ENCODE measurements around the gene PLXNA2.

PLXNA2 gene

DNA sequence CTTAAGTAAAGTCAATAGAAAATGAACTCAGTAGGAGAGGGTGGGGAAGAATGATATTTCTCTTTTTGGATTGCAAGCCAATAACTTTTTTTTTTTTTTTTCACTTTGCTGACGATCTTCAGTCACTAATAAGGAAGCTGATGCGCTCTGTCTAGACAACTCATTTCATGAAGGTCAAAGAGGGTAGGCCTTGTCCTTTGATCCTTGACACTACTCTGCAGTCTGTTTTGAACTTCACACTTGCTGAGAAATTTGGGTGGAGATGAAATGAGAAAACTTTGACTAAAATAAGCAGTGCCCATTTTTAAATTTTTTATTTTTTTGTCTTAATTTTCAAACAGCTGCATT lies 20.9 kb upstream of the PLXNA2 start:
- Histone ChIP-seq H3K27ac (ENCODE audit: low read depth, low read length) (peak overlapping the region; percentile 38), H3K4me1 (ENCODE audit: control insufficient read depth in 5 of 5, insufficient read depth in 5 of 5, low read length in 5 of 5) (peaks cover 2 to 17% (median 10%) of the 10 kb centered on the region in 5 donors), H3K9ac (ENCODE audit: low read length in 5 of 5) (no peak overlapping the region), H3K9me3 (ENCODE audit: control insufficient read depth in 5 of 5, low read length in 5 of 5) (no peaks in the 10 kb centered on the region), H3K36me3 (ENCODE audit: control insufficient read depth in 5 of 5, insufficient read depth in 5 of 5, low read length in 5 of 5) (no peaks in the 10 kb centered on the region), H3K4me3 (ENCODE audit: low read depth in 1 of 5, low read length in 5 of 5) (no peak overlapping the region), H3K27me3 (ENCODE audit: control insufficient read depth in 5 of 5, insufficient read depth in 4 of 5, low read length in 5 of 5) (peaks cover 0 to 16% (median 3%) of the 10 kb centered on the region in 5 donors)

DNA sequence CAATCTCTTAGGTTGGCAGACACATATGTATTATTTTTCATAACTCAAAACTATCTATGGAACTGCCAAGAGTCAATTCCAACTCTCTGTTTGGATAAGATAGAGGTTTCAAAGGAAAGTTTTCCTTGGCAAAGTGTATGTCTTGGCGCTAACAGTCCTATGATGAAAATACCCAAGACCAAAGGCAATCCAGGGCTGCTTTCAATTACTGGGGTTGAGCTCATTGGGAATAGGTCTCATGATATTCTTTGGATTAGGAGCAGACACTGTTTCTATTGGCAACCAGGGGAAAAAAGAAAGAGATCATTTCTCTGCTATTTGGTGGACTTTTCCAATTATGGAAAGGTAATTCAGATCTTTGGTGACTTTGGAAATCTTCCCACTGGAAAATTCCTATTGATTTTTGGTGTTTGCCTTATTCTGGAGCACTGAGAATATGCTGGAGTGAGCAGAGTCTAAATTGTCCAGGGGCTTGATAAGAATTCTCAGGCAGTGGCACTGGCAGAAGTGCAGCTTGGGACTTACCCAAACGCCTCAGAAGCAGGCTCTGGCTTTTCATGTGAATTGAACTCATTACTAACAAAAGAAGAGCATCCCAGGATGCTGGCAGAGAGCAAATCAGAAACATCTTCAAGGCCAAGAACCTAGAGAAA lies 20.4 kb upstream of the PLXNA2 start:
- H3K4me3 ChIP-seq (ENCODE audit: low read depth in 1 of 5, low read length in 5 of 5), result no peak overlapping the region
- no peaks in the 10 kb centered on the region for H3K36me3 ChIP-seq (ENCODE audit: control insufficient read depth in 5 of 5, insufficient read depth in 5 of 5, low read length in 5 of 5)
- peaks cover 2 to 17% (median 10%) of the 10 kb centered on the region in 5 donors for H3K4me1 ChIP-seq (ENCODE audit: control insufficient read depth in 5 of 5, insufficient read depth in 5 of 5, low read length in 5 of 5)
- H3K9me3 ChIP-seq (ENCODE audit: control insufficient read depth in 5 of 5, low read length in 5 of 5), result no peaks in the 10 kb centered on the region
- H3K9ac ChIP-seq (ENCODE audit: low read length in 5 of 5), result no peak overlapping the region
- peak overlapping the region; percentile 38 for H3K27ac ChIP-seq (ENCODE audit: low read depth, low read length)
- H3K27me3 ChIP-seq (ENCODE audit: control insufficient read depth in 5 of 5, insufficient read depth in 4 of 5, low read length in 5 of 5), result peaks cover 0 to 16% (median 3%) of the 10 kb centered on the region in 5 donors

DNA sequence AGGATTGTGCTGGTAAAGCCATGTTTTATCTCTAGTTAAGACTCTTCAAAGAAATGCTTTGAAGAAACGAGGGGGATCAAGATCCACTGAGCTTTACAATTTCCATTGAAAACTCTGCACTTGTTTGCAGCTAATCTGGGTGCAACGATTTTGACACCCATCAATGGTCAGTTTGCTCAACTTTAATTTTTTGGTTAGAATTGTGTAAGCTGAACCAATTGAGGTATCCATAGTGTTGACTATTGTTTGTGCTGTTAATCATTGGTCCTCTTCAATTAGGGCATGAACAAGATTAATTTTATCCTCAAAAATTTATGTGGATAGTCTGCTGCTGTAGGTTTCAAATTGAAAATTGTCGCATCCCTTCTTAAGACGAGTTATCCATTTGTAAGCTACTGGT lies 17.7 kb upstream of the PLXNA2 start:
- Histone ChIP-seq H3K9ac (ENCODE audit: low read length in 5 of 5) (no peak overlapping the region), H3K4me3 (ENCODE audit: low read depth in 1 of 5, low read length in 5 of 5) (no peak overlapping the region), H3K27me3 (ENCODE audit: control insufficient read depth in 5 of 5, insufficient read depth in 4 of 5, low read length in 5 of 5) (no peaks in the 10 kb centered on the region), H3K36me3 (ENCODE audit: control insufficient read depth in 5 of 5, insufficient read depth in 5 of 5, low read length in 5 of 5) (no peaks in the 10 kb centered on the region), H3K9me3 (ENCODE audit: control insufficient read depth in 5 of 5, low read length in 5 of 5) (no peaks in the 10 kb centered on the region), H3K4me1 (ENCODE audit: control insufficient read depth in 5 of 5, insufficient read depth in 5 of 5, low read length in 5 of 5) (peaks cover 0 to 14% (median 6%) of the 10 kb centered on the region in 5 donors), H3K27ac (ENCODE audit: low read depth, low read length) (no peak overlapping the region)

- Histone ChIP-seq H3K27ac (ENCODE audit: low read depth, low read length) (no peak overlapping the region), H3K4me1 (ENCODE audit: control insufficient read depth in 5 of 5, insufficient read depth in 5 of 5, low read length in 5 of 5) (no peaks in the 10 kb centered on the region), H3K4me3 (ENCODE audit: low read depth in 1 of 5, low read length in 5 of 5) (no peak overlapping the region), H3K9ac (ENCODE audit: low read length in 5 of 5) (no peak overlapping the region), H3K27me3 (ENCODE audit: control insufficient read depth in 5 of 5, insufficient read depth in 4 of 5, low read length in 5 of 5) (peaks cover 0 to 2% (median 0%) of the 10 kb centered on the region in 5 donors), H3K9me3 (ENCODE audit: control insufficient read depth in 5 of 5, low read length in 5 of 5) (no peaks in the 10 kb centered on the region), H3K36me3 (ENCODE audit: control insufficient read depth in 5 of 5, insufficient read depth in 5 of 5, low read length in 5 of 5) (no peaks in the 10 kb centered on the region)
Measured at GRCh38 chr1:208258277-208258676, 14.1 kb upstream of the PLXNA2 start.

GRCh38 chr1:208257351-208257750 lies 13.2 kb upstream of the PLXNA2 start:
- Histone ChIP-seq H3K4me1 (ENCODE audit: control insufficient read depth in 5 of 5, insufficient read depth in 5 of 5, low read length in 5 of 5) (peaks cover 0 to 1% (median 0%) of the 10 kb centered on the region in 5 donors), H3K27ac (ENCODE audit: low read depth, low read length) (no peak overlapping the region), H3K4me3 (ENCODE audit: low read depth in 1 of 5, low read length in 5 of 5) (no peak overlapping the region), H3K36me3 (ENCODE audit: control insufficient read depth in 5 of 5, insufficient read depth in 5 of 5, low read length in 5 of 5) (no peaks in the 10 kb centered on the region), H3K27me3 (ENCODE audit: control insufficient read depth in 5 of 5, insufficient read depth in 4 of 5, low read length in 5 of 5) (peaks cover 0 to 2% (median 0%) of the 10 kb centered on the region in 5 donors), H3K9ac (ENCODE audit: low read length in 5 of 5) (no peak overlapping the region), H3K9me3 (ENCODE audit: control insufficient read depth in 5 of 5, low read length in 5 of 5) (no peaks in the 10 kb centered on the region)

- Histone ChIP-seq H3K4me3 (ENCODE audit: low read depth in 1 of 5, low read length in 5 of 5) (no peak overlapping the region), H3K9me3 (ENCODE audit: control insufficient read depth in 5 of 5, low read length in 5 of 5) (no peaks in the 10 kb centered on the region), H3K36me3 (ENCODE audit: control insufficient read depth in 5 of 5, insufficient read depth in 5 of 5, low read length in 5 of 5) (no peaks in the 10 kb centered on the region), H3K4me1 (ENCODE audit: control insufficient read depth in 5 of 5, insufficient read depth in 5 of 5, low read length in 5 of 5) (peaks cover 0 to 7% (median 0%) of the 10 kb centered on the region in 5 donors), H3K9ac (ENCODE audit: low read length in 5 of 5) (no peak overlapping the region), H3K27me3 (ENCODE audit: control insufficient read depth in 5 of 5, insufficient read depth in 4 of 5, low read length in 5 of 5) (peaks cover 0 to 2% (median 0%) of the 10 kb centered on the region in 5 donors), H3K27ac (ENCODE audit: low read depth, low read length) (no peak overlapping the region)
Measured at GRCh38 chr1:208256556-208256955, 12.4 kb upstream of the PLXNA2 start.

- Histone ChIP-seq H3K27me3 (ENCODE audit: control insufficient read depth in 5 of 5, insufficient read depth in 4 of 5, low read length in 5 of 5) (peaks cover 0 to 2% (median 0%) of the 10 kb centered on the region in 5 donors), H3K27ac (ENCODE audit: low read depth, low read length) (no peak overlapping the region), H3K36me3 (ENCODE audit: control insufficient read depth in 5 of 5, insufficient read depth in 5 of 5, low read length in 5 of 5) (no peaks in the 10 kb centered on the region), H3K9ac (ENCODE audit: low read length in 5 of 5) (no peak overlapping the region), H3K4me1 (ENCODE audit: control insufficient read depth in 5 of 5, insufficient read depth in 5 of 5, low read length in 5 of 5) (peaks cover 0 to 7% (median 0%) of the 10 kb centered on the region in 5 donors), H3K9me3 (ENCODE audit: control insufficient read depth in 5 of 5, low read length in 5 of 5) (no peaks in the 10 kb centered on the region), H3K4me3 (ENCODE audit: low read depth in 1 of 5, low read length in 5 of 5) (no peak overlapping the region)
Measured at GRCh38 chr1:208256091-208256490, 11.9 kb upstream of the PLXNA2 start.

DNA sequence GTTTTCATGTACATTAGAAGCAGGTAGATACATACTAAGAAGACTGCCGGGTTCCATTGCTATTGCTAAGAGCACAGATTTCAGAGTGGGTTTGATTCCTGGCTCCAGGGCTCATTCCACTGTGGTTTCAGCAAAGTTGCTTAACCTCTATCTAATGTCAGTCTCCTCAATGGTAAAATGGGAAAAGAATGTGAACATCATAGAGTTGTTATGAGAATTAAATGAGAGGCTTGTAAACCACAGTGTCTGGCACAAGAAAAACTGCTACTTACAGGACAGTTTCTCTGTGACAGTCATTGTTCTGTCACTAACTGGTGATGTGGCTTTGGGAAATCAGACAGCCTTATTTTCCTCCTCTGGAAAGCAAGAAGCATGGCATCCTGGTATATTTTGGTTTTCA lies 10.7 kb upstream of the PLXNA2 start:
- no peaks in the 10 kb centered on the region for H3K9me3 ChIP-seq (ENCODE audit: control insufficient read depth in 5 of 5, low read length in 5 of 5)
- peaks cover 0 to 2% (median 0%) of the 10 kb centered on the region in 5 donors for H3K27me3 ChIP-seq (ENCODE audit: control insufficient read depth in 5 of 5, insufficient read depth in 4 of 5, low read length in 5 of 5)
- no peak overlapping the region for H3K4me3 ChIP-seq (ENCODE audit: low read depth in 1 of 5, low read length in 5 of 5)
- H3K9ac ChIP-seq (ENCODE audit: low read length in 5 of 5), result no peak overlapping the region
- H3K27ac ChIP-seq (ENCODE audit: low read depth, low read length), result no peak overlapping the region
- no peaks in the 10 kb centered on the region for H3K36me3 ChIP-seq (ENCODE audit: control insufficient read depth in 5 of 5, insufficient read depth in 5 of 5, low read length in 5 of 5)
- peaks cover 0 to 7% (median 0%) of the 10 kb centered on the region in 5 donors for H3K4me1 ChIP-seq (ENCODE audit: control insufficient read depth in 5 of 5, insufficient read depth in 5 of 5, low read length in 5 of 5)

GRCh38 chr1:208254376-208254775 lies 10.2 kb upstream of the PLXNA2 start:
- no peaks in the 10 kb centered on the region for H3K36me3 ChIP-seq (ENCODE audit: control insufficient read depth in 5 of 5, insufficient read depth in 5 of 5, low read length in 5 of 5)
- H3K4me1 ChIP-seq (ENCODE audit: control insufficient read depth in 5 of 5, insufficient read depth in 5 of 5, low read length in 5 of 5), result peaks cover 0 to 7% (median 0%) of the 10 kb centered on the region in 5 donors
- H3K27ac ChIP-seq (ENCODE audit: low read depth, low read length), result no peak overlapping the region
- no peaks in the 10 kb centered on the region for H3K9me3 ChIP-seq (ENCODE audit: control insufficient read depth in 5 of 5, low read length in 5 of 5)
- H3K9ac ChIP-seq (ENCODE audit: low read length in 5 of 5), result no peak overlapping the region
- H3K4me3 ChIP-seq (ENCODE audit: low read depth in 1 of 5, low read length in 5 of 5), result no peak overlapping the region
- peaks cover 0 to 3% (median 0%) of the 10 kb centered on the region in 5 donors for H3K27me3 ChIP-seq (ENCODE audit: control insufficient read depth in 5 of 5, insufficient read depth in 4 of 5, low read length in 5 of 5)

DNA sequence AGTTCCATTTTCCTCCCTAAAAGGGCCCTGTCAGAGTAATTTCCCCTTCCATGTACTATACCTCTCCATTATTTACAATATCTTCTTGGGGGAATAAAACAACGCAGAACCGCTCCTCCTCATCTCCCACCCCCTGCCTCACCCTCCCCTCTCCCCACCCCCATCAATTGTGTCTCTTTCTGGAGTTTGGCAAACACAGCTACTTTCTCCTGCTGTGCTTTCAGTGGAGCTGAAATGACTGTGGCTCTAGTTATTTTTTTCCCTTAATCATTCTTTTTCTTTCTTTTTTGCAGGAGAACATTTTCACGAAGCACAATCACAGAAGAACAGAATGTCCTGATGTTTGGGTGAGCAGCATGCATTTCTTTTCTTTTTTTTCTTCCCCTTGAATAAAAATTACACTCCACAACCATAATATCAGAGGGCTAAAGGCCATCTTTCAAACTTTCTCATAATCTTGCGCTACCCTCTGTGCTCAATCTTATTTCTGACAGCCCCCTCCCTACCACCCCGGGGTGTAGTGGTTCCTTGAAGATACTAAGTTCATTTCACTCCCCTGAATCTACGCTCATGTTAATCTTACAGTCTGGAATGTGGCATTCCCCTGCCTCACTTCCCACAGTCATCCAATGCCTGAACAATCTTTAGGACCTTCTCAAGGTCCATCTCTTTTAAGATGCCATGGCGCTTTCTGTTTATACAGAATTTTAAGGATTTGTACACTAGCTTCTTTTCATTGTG lies 8.8 kb upstream of the PLXNA2 start:
- H3K27ac ChIP-seq (ENCODE audit: low read depth, low read length), result no peak overlapping the region
- H3K27me3 ChIP-seq (ENCODE audit: control insufficient read depth in 5 of 5, insufficient read depth in 4 of 5, low read length in 5 of 5), result peaks cover 0 to 5% (median 0%) of the 10 kb centered on the region in 5 donors
- H3K9ac ChIP-seq (ENCODE audit: low read length in 5 of 5), result no peak overlapping the region

More for the DNA sequence above, 8.8 kb upstream of the PLXNA2 start:
- Histone ChIP-seq H3K4me3 (ENCODE audit: low read depth in 1 of 5, low read length in 5 of 5) (no peak overlapping the region), H3K4me1 (ENCODE audit: control insufficient read depth in 5 of 5, insufficient read depth in 5 of 5, low read length in 5 of 5) (peaks cover 0 to 7% (median 0%) of the 10 kb centered on the region in 5 donors), H3K36me3 (ENCODE audit: control insufficient read depth in 5 of 5, insufficient read depth in 5 of 5, low read length in 5 of 5) (no peaks in the 10 kb centered on the region), H3K9me3 (ENCODE audit: control insufficient read depth in 5 of 5, low read length in 5 of 5) (no peaks in the 10 kb centered on the region)

All from subcutaneous abdominal adipose tissue (tissue), 5 donors.